ENCODE measurements around the gene RCBTB2.

The RCBTB2 gene

GRCh38 chr13:48570216-48570828, 37.4 kb upstream of the RCBTB2 start:
- DNase-seq (ENCODE audit: low read depth): no peak
- H3K4me3 ChIP-seq (ENCODE audit: control insufficient read depth, low read depth, low read length): no peak overlapping the region
- TF ChIP-seq CTCF (conservative IDR thresholded peaks at IDR 0.05; ENCODE audit: control insufficient read depth, insufficient read depth, low read depth, low read length): no peak

GRCh38 chr13:48569104-48569666, 36.3 kb upstream of the RCBTB2 start:
- no peak for DNase-seq (ENCODE audit: low read depth)
- no peak overlapping the region for H3K4me3 ChIP-seq (ENCODE audit: control insufficient read depth, low read depth, low read length)
- TF ChIP-seq CTCF (conservative IDR thresholded peaks at IDR 0.05; ENCODE audit: control insufficient read depth, insufficient read depth, low read depth, low read length): no peak

- no peak for TF ChIP-seq CTCF (conservative IDR thresholded peaks at IDR 0.05; ENCODE audit: control insufficient read depth, insufficient read depth, low read depth, low read length)
- no peak overlapping the region for H3K4me3 ChIP-seq (ENCODE audit: control insufficient read depth, low read depth, low read length)
Observed at GRCh38 chr13:48568370-48569103, 35.7 kb upstream of the RCBTB2 start.

GRCh38 chr13:48567515-48568369, 34.9 kb upstream of the RCBTB2 start:
- DNase-seq (ENCODE audit: low read depth): peak; percentile 25
- H3K4me3 ChIP-seq (ENCODE audit: control insufficient read depth, low read depth, low read length): no peak overlapping the region

More at GRCh38 chr13:48568370-48569103, 35.7 kb upstream of the RCBTB2 start:
- no peak for DNase-seq (ENCODE audit: low read depth)

GRCh38 chr13:48564056-48564455, 31.2 kb upstream of the RCBTB2 start:
- no peak overlapping the region for H3K4me3 ChIP-seq (ENCODE audit: control insufficient read depth, low read depth, low read length)
- TF ChIP-seq CTCF (conservative IDR thresholded peaks at IDR 0.05; ENCODE audit: control insufficient read depth, insufficient read depth, low read depth, low read length): no peak
- DNase-seq (ENCODE audit: low read depth): peak; percentile 31

More at GRCh38 chr13:48567515-48568369, 34.9 kb upstream of the RCBTB2 start:
- TF ChIP-seq CTCF (conservative IDR thresholded peaks at IDR 0.05; ENCODE audit: control insufficient read depth, insufficient read depth, low read depth, low read length): no peak

GRCh38 chr13:48563626-48564025, 30.7 kb upstream of the RCBTB2 start:
- no peak overlapping the region for H3K4me3 ChIP-seq (ENCODE audit: control insufficient read depth, low read depth, low read length)
- DNase-seq (ENCODE audit: low read depth): no peak
- TF ChIP-seq CTCF (conservative IDR thresholded peaks at IDR 0.05; ENCODE audit: control insufficient read depth, insufficient read depth, low read depth, low read length): no peak
